MG63 (cell line): ENCODE results near the gene ARMC7. TPM values are rescaled to one million over a fixed set of nuclear protein-coding genes. Genes with fewer than 3 reads are reported as not detected.
"Not testable (repeated sequence)": the region's sequence is repeated elsewhere in the genome, so short reads cannot be mapped to it uniquely, and the experiment has no call there.

ENCODE experiments used
- DNase-seq: peaks from one replicate; pipeline ENCODE4 v3.0.0-alpha.2; 2020
- H3K27me3 ChIP-seq: fragments of 250-450 bp; sonication (Bioruptor Pico); 2 replicates; pipeline ENCODE4 v1.5.1; 2020; ENCODE audit warnings: mild to moderate bottlenecking, moderate library complexity
- H3K36me3 ChIP-seq: fragments of 250-450 bp; sonication (Bioruptor Pico); 2 replicates; pipeline ENCODE4 v1.5.1; 2020; ENCODE audit warnings: mild to moderate bottlenecking, moderate library complexity
- H3K4me3 ChIP-seq: fragments of 250-450 bp; sonication (Bioruptor Pico); 2 replicates; pipeline ENCODE4 v1.5.1; 2020; ENCODE audit warnings: mild to moderate bottlenecking, moderate library complexity
- H3K9me3 ChIP-seq: fragments of 250-450 bp; sonication (Bioruptor Pico); 2 replicates; pipeline ENCODE4 v1.5.1; 2020; ENCODE audit warnings: mild to moderate bottlenecking, moderate library complexity
- total RNA-seq: library from RNA; depleted of rRNA; stranded (reverse); fragments of >200 nt; shearing (Covaris generic); gene quantifications from 2 replicates; pipeline ENCODE4 v1.2.3, GENCODE V29; 2014; ENCODE audit warnings: low replicate concordance

Gene ARMC7
- total RNA-seq, 1 experiment from 2014 or later = 12.0 TPM

- no peaks in the 10 kb centered on the region for H3K9me3 ChIP-seq
- DNase-seq = peak; percentile 91
- no peaks in the 10 kb centered on the region for H3K27me3 ChIP-seq
- peaks cover 46% of the 10 kb centered on the region for H3K36me3 ChIP-seq
- H3K4me3 ChIP-seq = peak within 1 kb of the TSS; percentile 94
These were observed 21.7 kb downstream of the ARMC7 start, which contains the start of gene NT5C for GRCh38 chr17:75131278-75132017. NT5C (minus strand) TSS chr17:75131742; CDS start chr17:75131707, 35 bp downstream.

- DNase-seq, H3K27me3 ChIP-seq, H3K9me3 ChIP-seq: not testable (repeated sequence)
- H3K36me3 ChIP-seq = peaks cover 52% of the 10 kb centered on the region
- peak overlapping the region; percentile 94 for H3K4me3 ChIP-seq
These were observed 22.5 kb downstream of the ARMC7 start for GRCh38 chr17:75132018-75133000.

DNA sequence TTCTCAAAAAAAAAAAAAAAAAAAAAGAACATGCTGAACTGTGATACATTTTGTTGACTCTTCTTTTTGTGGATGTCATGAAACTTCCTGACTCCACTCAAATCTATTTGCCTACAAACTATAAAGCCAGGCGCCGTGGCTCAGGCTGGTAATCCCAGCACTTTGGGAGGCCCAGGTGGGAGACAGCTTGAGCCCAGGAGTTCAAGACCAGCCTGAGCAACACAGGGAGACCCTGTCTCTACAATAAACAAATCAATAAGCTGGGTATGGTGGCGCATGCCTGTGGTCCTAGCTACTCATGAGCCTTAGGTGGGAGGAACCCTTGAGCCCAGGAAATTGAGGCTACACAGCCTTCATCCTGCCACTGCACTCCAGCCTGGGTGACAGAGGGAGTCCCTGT is 23.2 kb downstream of the ARMC7 start:
- DNase-seq = no peak

DNA sequence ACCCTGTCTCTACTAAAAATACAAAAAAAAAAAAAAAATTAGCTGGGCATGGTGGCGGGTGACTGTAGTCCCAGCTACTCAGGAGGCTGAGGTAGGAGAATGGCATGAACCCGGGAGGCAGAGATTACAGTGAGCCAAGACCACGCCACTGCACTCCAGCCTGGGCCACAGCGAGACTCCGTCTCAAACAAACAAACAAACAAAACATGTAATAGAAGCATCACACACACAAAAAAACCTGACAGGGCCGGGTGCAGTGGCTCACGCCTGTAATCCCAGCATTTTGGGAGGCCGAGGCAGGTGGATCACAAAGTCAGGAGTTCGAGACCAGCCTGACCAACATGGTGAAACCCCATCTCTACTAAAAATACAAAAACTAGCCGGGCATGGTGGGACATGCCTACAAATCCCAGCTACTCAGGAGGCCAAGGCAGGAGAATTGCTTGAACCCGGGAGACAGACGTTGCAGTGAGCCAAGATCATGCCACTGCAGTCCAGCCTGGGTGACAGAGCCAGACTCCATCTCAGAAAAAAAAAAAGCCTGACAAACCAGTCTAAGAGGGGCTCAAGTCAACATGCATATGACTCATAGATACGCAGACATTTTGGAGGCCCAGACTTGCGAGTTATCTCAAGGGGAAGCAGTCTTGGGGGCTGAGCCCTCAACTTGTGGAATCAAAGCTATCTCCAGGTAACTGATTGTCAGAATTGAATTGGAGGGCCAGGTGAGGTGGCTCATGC is 24.0 kb downstream of the ARMC7 start:
- H3K9me3 ChIP-seq, H3K4me3 ChIP-seq, H3K27me3 ChIP-seq, DNase-seq: not testable (repeated sequence)
- peaks cover 62% of the 10 kb centered on the region for H3K36me3 ChIP-seq

More for the DNA sequence above, 23.2 kb downstream of the ARMC7 start:
- peaks cover 56% of the 10 kb centered on the region for H3K36me3 ChIP-seq
- no peaks in the 10 kb centered on the region for H3K27me3 ChIP-seq
- no peak overlapping the region for H3K4me3 ChIP-seq
- H3K9me3 ChIP-seq = no peaks in the 10 kb centered on the region

- Histone ChIP-seq H3K9me3 (no peaks in the 10 kb centered on the region), H3K36me3 (peaks cover 60% of the 10 kb centered on the region), H3K27me3 (no peaks in the 10 kb centered on the region), H3K4me3 (no peak overlapping the region)
- no peak for DNase-seq
These were observed 25.7 kb downstream of the ARMC7 start for GRCh38 chr17:75135452-75135851.

GRCh38 chr17:75135946-75136345 is 26.2 kb downstream of the ARMC7 start:
- no peak overlapping the region for H3K4me3 ChIP-seq
- H3K36me3 ChIP-seq = peaks cover 61% of the 10 kb centered on the region

GRCh38 chr17:75137762-75138161 is 28.0 kb downstream of the ARMC7 start:
- not testable (repeated sequence) for H3K27me3 ChIP-seq, H3K4me3 ChIP-seq, H3K9me3 ChIP-seq, DNase-seq
- H3K36me3 ChIP-seq = peaks cover 69% of the 10 kb centered on the region

More at GRCh38 chr17:75135946-75136345, 26.2 kb downstream of the ARMC7 start:
- DNase-seq = no peak
- Histone ChIP-seq H3K9me3 (no peaks in the 10 kb centered on the region), H3K27me3 (no peaks in the 10 kb centered on the region)

GRCh38 chr17:75138519-75138918 is 28.8 kb downstream of the ARMC7 start:
- no peak for DNase-seq
- Histone ChIP-seq H3K4me3 (no peak overlapping the region), H3K27me3 (no peaks in the 10 kb centered on the region), H3K36me3 (peaks cover 77% of the 10 kb centered on the region), H3K9me3 (no peaks in the 10 kb centered on the region)

- Histone ChIP-seq H3K4me3 (no peak overlapping the region), H3K36me3 (peaks cover 91% of the 10 kb centered on the region), H3K27me3 (no peaks in the 10 kb centered on the region), H3K9me3 (no peaks in the 10 kb centered on the region)
- DNase-seq = no peak
These were observed 32.6 kb downstream of the ARMC7 start for GRCh38 chr17:75142236-75142971.

DNA sequence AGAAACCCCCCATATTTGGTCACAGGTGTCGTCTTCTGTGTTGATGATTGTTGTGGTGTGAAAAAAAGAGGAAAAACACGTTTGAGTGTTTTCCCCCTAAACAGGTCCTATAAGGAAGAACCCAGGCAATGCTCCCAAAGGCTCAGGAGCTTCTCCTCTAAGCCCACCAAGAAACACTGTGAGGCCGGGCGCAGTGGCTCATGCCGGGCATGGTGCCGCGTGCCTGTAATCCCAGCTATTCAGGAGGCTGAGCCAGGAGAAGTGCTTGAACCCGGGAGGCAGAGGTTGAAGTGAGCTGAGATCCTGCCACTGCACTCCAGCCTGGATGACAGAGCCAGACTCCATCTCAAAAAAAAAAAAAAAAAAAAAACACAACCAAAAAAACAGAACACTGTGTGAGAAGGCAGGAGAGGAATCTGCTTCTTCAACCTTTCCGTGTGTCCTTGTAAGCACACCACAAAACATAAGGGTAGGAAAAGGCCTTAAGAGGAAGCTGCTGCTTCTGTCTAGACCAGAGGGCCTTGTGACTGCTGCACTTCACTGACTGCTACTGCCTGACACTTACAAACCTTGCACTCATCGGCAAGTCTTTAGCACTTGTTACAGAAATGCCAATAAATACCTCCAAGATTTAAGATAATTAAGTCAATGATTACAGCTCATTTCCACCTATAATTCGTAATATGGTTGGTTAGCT is 35.2 kb downstream of the ARMC7 start:
- no peak for DNase-seq
- Histone ChIP-seq H3K36me3 (peaks cover 91% of the 10 kb centered on the region), H3K9me3 (no peaks in the 10 kb centered on the region), H3K27me3 (no peaks in the 10 kb centered on the region), H3K4me3 (no peak overlapping the region)

GRCh38 chr17:75146592-75146991 is 36.8 kb downstream of the ARMC7 start:
- Histone ChIP-seq H3K9me3 (no peaks in the 10 kb centered on the region), H3K36me3 (peaks cover 82% of the 10 kb centered on the region), H3K27me3 (no peaks in the 10 kb centered on the region), H3K4me3 (no peak overlapping the region)
- DNase-seq = no peak

DNA sequence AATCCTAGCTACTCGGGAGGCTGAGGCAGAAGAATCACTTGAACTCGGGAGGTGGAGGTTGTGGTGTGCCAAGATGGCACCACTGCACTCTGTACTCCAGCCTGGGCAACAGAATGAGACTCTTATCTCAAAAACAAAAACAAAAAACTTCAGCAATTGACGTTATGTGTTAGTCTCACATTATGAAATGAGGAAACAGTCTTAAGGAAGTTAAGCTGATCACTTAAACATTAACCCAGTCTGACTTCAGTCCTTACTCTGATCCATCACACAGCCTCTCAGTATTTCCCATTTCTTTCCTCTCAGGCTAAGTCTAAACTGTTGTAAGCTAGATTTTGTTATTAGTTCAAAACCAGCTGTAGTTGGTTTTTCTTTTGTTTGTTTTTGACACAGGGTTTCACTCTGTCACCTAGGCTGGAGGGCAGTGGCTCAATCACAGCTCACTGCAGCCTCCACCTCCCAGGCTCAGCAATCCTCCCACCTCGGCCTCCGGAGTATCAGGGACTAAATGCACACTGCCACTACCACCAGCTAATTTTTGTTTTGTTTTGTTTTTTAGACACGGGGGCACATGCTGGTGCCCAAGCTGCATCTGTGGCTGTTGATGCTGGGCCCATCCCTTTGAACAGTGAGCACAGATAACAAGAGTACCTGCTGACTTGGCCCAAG is 38.2 kb downstream of the ARMC7 start:
- peaks cover 76% of the 10 kb centered on the region for H3K36me3 ChIP-seq
- H3K4me3 ChIP-seq = no peak overlapping the region
- DNase-seq = no peak
- H3K27me3 ChIP-seq = no peaks in the 10 kb centered on the region
- H3K9me3 ChIP-seq = no peaks in the 10 kb centered on the region

- H3K4me3 ChIP-seq = peak overlapping the region; percentile 94
- H3K36me3 ChIP-seq = peaks cover 43% of the 10 kb centered on the region
- DNase-seq = no peak
- no peaks in the 10 kb centered on the region for H3K27me3 ChIP-seq
- no peaks in the 10 kb centered on the region for H3K9me3 ChIP-seq
These were observed 42.2 kb downstream of the ARMC7 start for GRCh38 chr17:75151930-75152329.

DNA sequence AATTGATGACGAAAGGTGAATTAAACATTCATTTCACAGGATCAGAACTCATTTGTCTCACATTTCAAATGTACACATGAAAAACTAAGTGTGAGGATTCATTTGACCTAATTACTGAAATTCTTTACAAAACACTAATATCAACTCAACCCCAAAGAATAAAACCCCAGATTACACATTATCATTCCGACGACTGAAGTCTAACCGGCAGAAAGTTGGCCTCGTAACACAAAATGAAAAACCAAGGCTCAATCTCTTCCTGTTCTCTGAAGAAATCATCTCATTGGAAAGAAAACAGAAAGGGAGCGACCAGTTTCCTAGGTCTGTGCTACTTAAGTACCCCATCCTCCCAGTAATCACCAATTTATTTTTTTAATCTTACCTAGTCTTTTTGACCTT is 42.8 kb downstream of the ARMC7 start:
- H3K27me3 ChIP-seq = no peaks in the 10 kb centered on the region
- DNase-seq = no peak
- H3K4me3 ChIP-seq = peak overlapping the region; percentile 94
- peaks cover 43% of the 10 kb centered on the region for H3K36me3 ChIP-seq
- H3K9me3 ChIP-seq = no peaks in the 10 kb centered on the region
